Breast epithelium (tissue), 4 donors: ENCODE results near the gene LCE5A. TPM values are rescaled to one million over a fixed set of nuclear protein-coding genes. Genes with fewer than 3 reads are reported as not detected.

ENCODE experiments used
- DNase-seq, 2 donors: peaks; one replicate each; pipeline ENCODE4 v3.0.0-alpha.2; 2019; ENCODE audit warnings: low spot score in 2 of 2
- H3K27ac ChIP-seq, 2 donors: fragments of 200-600 bp; sonication (generic) in 1 of 2; one replicate each; pipeline ENCODE4 v1.5.1; 2016 to 2019; ENCODE audit warnings: mild to moderate bottlenecking in 1 of 2
- H3K27me3 ChIP-seq, 2 donors: fragments of 200-600 bp; sonication (generic) in 1 of 2; one replicate each; pipeline versions ENCODE4 v1.5.1 to v1.6.0; 2017 to 2019; ENCODE audit warnings: control low read depth in 1 of 2, mild to moderate bottlenecking in 1 of 2
- H3K36me3 ChIP-seq: fragments of 200-600 bp; one replicate; pipeline ENCODE4 v1.5.1; 2019
- H3K4me1 ChIP-seq, 2 donors: fragments of 200-600 bp; sonication (generic); one replicate each; pipeline ENCODE4 v1.5.1; 2016 to 2019; ENCODE audit warnings: control low read depth in 1 of 2
- H3K4me3 ChIP-seq, 3 donors: fragments of 200-600 bp; sonication (generic); 1 replicate in 2 of 3; 2 replicates in 1 of 3; pipeline ENCODE4 v1.5.1; 2016 to 2019; ENCODE audit warnings: mild to moderate bottlenecking in 3 of 3, moderate library complexity in 2 of 3
- H3K9me3 ChIP-seq, 2 donors: fragments of 200-600 bp; sonication (generic) in 1 of 2; one replicate each; pipeline ENCODE4 v1.5.1; 2016 to 2019; ENCODE audit warnings: control low read depth in 1 of 2
- POLR2A ChIP-seq: fragments of 450-650 bp; IDR thresholded peaks from one replicate; pipeline ENCODE4 v1.6.1; 2016; ENCODE audit warnings: antibody characterized with exemption, mild to moderate bottlenecking, moderate library complexity
- POLR2AphosphoS5 ChIP-seq, 3 donors: sonication (generic); formaldehyde crosslinking; IDR thresholded peaks; one replicate each; pipeline ENCODE4 v1.6.1; 2017; ENCODE audit warnings: antibody characterized with exemption in 3 of 3
- intact Hi-C: fragments of 100-400 bp; cut with DNase I; formaldehyde crosslinking; loops from one replicate; pipeline ENCODE4 v1.15.1; 2023; ENCODE audit warnings: low total_unique reads
- total RNA-seq, 3 donors: library from RNA; depleted of rRNA; stranded (reverse); fragments of >200 nt; gene quantifications; one replicate each; pipeline ENCODE4 v1.1.0, GENCODE V29; 2016
- TF ChIP-seq, protein P1 (sequence below), 3 donors: fragments of 450-650 bp; IDR thresholded peaks; one replicate each; pipeline ENCODE4 v1.5.1; 2016 to 2017; ENCODE audit warnings: antibody characterized with exemption in 3 of 3, mild to moderate bottlenecking in 3 of 3, moderate library complexity in 3 of 3

Gene LCE5A
- total RNA-seq, 3 donors from 2014 or later: not detected

DNA sequence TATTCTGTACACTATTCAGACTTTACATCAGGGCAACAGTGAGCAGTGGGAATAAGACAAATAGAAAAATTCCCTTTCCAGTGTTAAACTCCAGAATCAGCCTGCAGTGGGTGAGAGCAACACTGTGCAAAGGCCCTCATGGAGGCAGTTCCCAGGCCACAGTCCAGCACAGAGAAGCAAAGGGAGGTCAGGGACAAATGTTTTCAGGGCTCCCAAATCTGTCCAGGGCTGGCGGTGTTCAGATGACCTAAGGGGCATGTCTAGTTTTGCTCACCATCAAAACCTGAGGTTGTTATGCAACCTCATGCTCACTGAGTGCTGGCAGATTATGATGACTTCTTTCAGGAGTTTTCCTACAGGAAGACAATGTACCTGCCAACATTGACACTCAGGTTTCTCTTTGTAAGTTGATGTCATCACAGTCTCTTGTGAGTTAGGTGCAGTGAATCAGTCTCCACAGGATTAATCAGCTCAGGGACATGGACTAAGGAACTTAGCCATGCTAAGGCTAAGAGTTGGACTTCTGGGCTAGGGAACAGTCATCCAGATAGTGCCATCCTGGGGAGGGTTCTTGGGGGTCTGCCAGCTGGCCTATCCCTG, 3.6 kb upstream of the LCE5A start:
- Histone ChIP-seq H3K4me3 (no peak overlapping the region), H3K4me1 (no peaks in the 10 kb centered on the region), H3K27ac (no peak overlapping the region), H3K9me3 (no peaks in the 10 kb centered on the region), H3K36me3 (no peaks in the 10 kb centered on the region), H3K27me3 (peaks cover 0 to 17% of the 10 kb centered on the region in 2 donors)
- intact Hi-C loops: loop anchor here (2.0 kb wide), 1 partner anchor 36 kb away; no protein-coding TSS in a partner anchor
- TF ChIP-seq, protein P1, sequence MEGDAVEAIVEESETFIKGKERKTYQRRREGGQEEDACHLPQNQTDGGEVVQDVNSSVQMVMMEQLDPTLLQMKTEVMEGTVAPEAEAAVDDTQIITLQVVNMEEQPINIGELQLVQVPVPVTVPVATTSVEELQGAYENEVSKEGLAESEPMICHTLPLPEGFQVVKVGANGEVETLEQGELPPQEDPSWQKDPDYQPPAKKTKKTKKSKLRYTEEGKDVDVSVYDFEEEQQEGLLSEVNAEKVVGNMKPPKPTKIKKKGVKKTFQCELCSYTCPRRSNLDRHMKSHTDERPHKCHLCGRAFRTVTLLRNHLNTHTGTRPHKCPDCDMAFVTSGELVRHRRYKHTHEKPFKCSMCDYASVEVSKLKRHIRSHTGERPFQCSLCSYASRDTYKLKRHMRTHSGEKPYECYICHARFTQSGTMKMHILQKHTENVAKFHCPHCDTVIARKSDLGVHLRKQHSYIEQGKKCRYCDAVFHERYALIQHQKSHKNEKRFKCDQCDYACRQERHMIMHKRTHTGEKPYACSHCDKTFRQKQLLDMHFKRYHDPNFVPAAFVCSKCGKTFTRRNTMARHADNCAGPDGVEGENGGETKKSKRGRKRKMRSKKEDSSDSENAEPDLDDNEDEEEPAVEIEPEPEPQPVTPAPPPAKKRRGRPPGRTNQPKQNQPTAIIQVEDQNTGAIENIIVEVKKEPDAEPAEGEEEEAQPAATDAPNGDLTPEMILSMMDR (IDR thresholded peaks at IDR 0.05): no peak
- TF ChIP-seq POLR2AphosphoS5 (IDR thresholded peaks at IDR 0.05) (no peak), POLR2A (no peak)
- no peak for DNase-seq

DNA sequence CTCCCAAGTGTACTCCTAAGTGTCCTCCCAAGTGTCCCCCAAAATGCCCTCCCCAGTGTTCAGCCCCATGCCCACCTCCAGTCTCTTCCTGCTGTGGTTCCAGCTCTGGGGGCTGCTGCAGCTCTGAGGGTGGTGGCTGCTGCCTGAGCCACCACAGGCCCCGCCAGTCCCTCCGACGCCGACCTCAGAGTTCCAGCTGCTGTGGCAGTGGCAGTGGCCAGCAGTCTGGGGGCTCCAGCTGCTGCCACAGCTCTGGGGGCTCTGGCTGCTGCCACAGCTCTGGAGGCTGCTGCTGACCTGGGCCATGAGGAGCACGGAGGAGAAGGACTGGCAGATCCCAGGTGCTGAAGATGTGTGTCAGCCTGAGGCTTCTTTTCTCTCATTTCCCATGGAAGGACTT, 993 bp downstream of the LCE5A start:
- no peak for TF ChIP-seq POLR2A
- TF ChIP-seq, protein P1 (IDR thresholded peaks at IDR 0.05): no peak
- no peak for TF ChIP-seq POLR2AphosphoS5 (IDR thresholded peaks at IDR 0.05)
- no peaks in the 10 kb centered on the region for H3K9me3 ChIP-seq
- H3K27me3 ChIP-seq: peaks cover 4 to 43% of the 10 kb centered on the region in 2 donors
- no peak overlapping the region for H3K4me3 ChIP-seq
- H3K36me3 ChIP-seq: no peaks in the 10 kb centered on the region
- intact Hi-C loops: no loop called here
- no peaks in the 10 kb centered on the region for H3K4me1 ChIP-seq
- no peak for DNase-seq
- no peak overlapping the region for H3K27ac ChIP-seq

DNA sequence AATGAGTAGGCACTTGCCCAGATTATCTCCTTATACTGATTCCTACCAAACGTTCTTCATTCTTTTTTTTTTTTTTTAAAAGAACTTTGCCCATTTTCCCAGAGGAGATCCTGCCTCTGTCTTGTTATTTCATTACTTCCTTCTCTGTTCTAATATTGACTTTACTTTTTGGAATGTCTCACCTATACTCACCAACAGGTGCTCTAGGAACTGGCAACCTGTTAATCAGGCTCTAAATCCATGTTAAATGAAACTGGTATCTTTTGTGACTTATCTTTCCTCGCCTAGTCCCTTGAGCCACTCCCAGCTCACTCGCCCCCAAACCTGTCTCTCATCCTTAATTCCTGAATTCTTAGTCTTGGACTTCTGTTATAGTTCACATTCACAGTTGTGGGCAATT, 2.5 kb downstream of the LCE5A start:
- TF ChIP-seq POLR2A (no peak), POLR2AphosphoS5 (IDR thresholded peaks at IDR 0.05) (no peak)
- TF ChIP-seq, protein P1 (IDR thresholded peaks at IDR 0.05): no peak
- intact Hi-C loops: no loop called here

DNA sequence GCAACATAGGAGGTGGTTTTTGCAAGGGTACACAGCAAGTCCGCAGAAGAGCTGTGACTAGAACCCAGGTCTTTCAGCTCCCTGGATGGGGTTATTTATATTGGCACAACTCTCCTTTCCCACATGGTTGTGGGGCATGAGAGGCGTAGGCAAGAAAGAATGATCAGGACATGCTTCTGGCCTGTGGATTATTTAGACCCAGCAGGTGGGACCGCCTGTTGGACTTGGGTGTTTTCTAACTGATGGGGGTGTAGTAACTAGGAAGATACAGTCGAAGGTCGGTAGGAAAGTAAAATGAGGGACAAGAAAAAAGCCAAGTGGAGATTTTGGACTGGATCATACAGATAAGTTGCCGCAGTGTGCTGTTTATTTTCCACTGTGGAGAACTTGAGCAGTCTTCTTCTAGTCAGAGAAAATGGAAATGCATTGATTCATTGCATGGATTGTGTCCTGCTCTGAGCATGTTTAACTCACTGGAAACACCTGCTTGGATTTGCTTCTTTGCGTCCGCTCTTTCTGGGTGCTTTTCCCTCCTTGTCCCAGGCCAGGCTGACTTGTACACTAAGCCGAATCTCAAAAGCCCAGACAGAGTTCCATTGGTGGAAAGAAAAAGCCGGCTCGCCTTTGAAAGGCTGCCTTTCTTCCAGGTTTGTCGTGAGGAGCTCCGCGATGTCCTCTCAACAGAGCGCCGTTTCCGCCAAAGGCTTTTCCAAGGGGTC, 4.3 kb downstream of the LCE5A start:
- no peaks in the 10 kb centered on the region for H3K9me3 ChIP-seq
- H3K4me3 ChIP-seq: peak overlapping the region; percentile 5 to 59 (median 27)
- H3K36me3 ChIP-seq: no peaks in the 10 kb centered on the region
- H3K4me1 ChIP-seq: no peaks in the 10 kb centered on the region
- TF ChIP-seq POLR2AphosphoS5 (IDR thresholded peaks at IDR 0.05) (no peak), POLR2A (no peak)
- TF ChIP-seq, protein P1 (IDR thresholded peaks at IDR 0.05): no peak
- DNase-seq: no peak
- H3K27me3 ChIP-seq: peaks cover 4 to 32% of the 10 kb centered on the region in 2 donors
- H3K27ac ChIP-seq: no peak overlapping the region
- intact Hi-C loops: no loop called here

More for the DNA sequence above, 2.5 kb downstream of the LCE5A start:
- H3K27ac ChIP-seq: no peak overlapping the region
- no peak for DNase-seq
- peaks cover 4 to 37% of the 10 kb centered on the region in 2 donors for H3K27me3 ChIP-seq
- H3K36me3 ChIP-seq: no peaks in the 10 kb centered on the region
- H3K9me3 ChIP-seq: no peaks in the 10 kb centered on the region
- H3K4me1 ChIP-seq: no peaks in the 10 kb centered on the region
- H3K4me3 ChIP-seq: no peak overlapping the region

DNA sequence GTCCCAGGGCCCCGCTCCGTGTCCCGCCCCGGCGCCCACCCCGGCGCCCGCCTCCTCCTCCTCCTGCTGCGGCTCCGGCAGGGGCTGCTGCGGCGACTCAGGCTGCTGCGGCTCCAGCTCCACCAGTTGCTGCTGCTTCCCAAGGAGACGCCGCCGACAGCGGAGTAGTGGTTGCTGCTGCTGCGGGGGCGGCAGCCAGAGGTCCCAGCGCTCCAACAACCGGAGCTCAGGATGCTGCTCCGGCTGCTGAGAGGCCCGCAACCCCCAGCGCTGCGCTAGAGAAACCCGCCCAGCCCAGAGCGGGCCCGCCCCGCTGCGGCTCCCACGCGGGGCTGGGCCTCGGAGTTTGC, 4.8 kb downstream of the LCE5A start:
- intact Hi-C loops: no loop called here
- Histone ChIP-seq H3K4me3 (peak overlapping the region; percentile 5 to 59 (median 27)), H3K27ac (no peak overlapping the region), H3K9me3 (no peaks in the 10 kb centered on the region), H3K4me1 (no peaks in the 10 kb centered on the region), H3K27me3 (peaks cover 4 to 31% of the 10 kb centered on the region in 2 donors), H3K36me3 (no peaks in the 10 kb centered on the region)
- TF ChIP-seq POLR2A (no peak), POLR2AphosphoS5 (IDR thresholded peaks at IDR 0.05) (no peak)
- TF ChIP-seq, protein P1 (IDR thresholded peaks at IDR 0.05): no peak
- no peak for DNase-seq
